Endodermal cell (in vitro differentiated cells): ENCODE results near the gene KDM1B. TPM values are rescaled to one million over a fixed set of nuclear protein-coding genes. Genes with fewer than 3 reads are reported as not detected.
"Not testable (repeated sequence)": the region's sequence is repeated elsewhere in the genome, so short reads cannot be mapped to it uniquely, and the experiment has no call there.

Experiments
- DNase-seq: peaks from one replicate; pipeline ENCODE4 v3.0.0-alpha.2; 2017
- H3K27ac ChIP-seq: 2 replicates; pipeline ENCODE4 v1.5.1; 2013; ENCODE audit warnings: mild to moderate bottlenecking, low read depth, low read length, moderate library complexity
- H3K27me3 ChIP-seq: 2 replicates; pipeline ENCODE4 v1.6.1; 2013; ENCODE audit warnings: mild to moderate bottlenecking, low read length, moderate library complexity; ENCODE audit not compliant: insufficient read depth, control insufficient read depth, poor library complexity, severe bottlenecking
- H3K36me3 ChIP-seq: 2 replicates; pipeline ENCODE4 v1.7.0; 2013; ENCODE audit warnings: mild to moderate bottlenecking, low read length, moderate library complexity; ENCODE audit not compliant: control insufficient read depth, insufficient read depth
- H3K4me1 ChIP-seq: one replicate; pipeline ENCODE4 v1.7.0; 2013; ENCODE audit warnings: low read length; ENCODE audit not compliant: control insufficient read depth, insufficient read depth
- H3K4me3 ChIP-seq: 2 replicates; pipeline ENCODE4 v1.5.1; 2013; ENCODE audit warnings: mild to moderate bottlenecking, low read length, moderate library complexity
- H3K9ac ChIP-seq: 2 replicates; pipeline ENCODE4 v1.6.1; 2013; ENCODE audit warnings: mild to moderate bottlenecking, low read length, moderate library complexity; ENCODE audit not compliant: poor library complexity, severe bottlenecking; ENCODE audit errors: extremely low read depth
- H3K9me3 ChIP-seq: 2 replicates; pipeline ENCODE4 v1.6.1; 2013; ENCODE audit warnings: mild to moderate bottlenecking, low read length, moderate library complexity; ENCODE audit not compliant: control insufficient read depth
- H3K27ac Mint-ChIP-seq: 2 replicates; pipeline ENCODE4 v1.8.0; 2020; ENCODE audit warnings: mixed read lengths
- H3K27me3 Mint-ChIP-seq: 2 replicates; pipeline ENCODE4 v1.8.0; 2021; ENCODE audit warnings: mild to moderate bottlenecking, mixed read lengths; ENCODE audit not compliant: insufficient read depth
- H3K36me3 Mint-ChIP-seq: 2 replicates; pipeline ENCODE4 v1.8.0; 2020; ENCODE audit warnings: low read depth, mixed read lengths
- H3K4me1 Mint-ChIP-seq: 2 replicates; pipeline ENCODE4 v1.8.0; 2020; ENCODE audit warnings: mixed read lengths
- H3K4me3 Mint-ChIP-seq: 2 replicates; pipeline ENCODE4 v1.8.0; 2020; ENCODE audit warnings: mild to moderate bottlenecking, moderate library complexity, mixed read lengths
- H3K9me3 Mint-ChIP-seq: 2 replicates; pipeline ENCODE4 v1.8.0; 2020; ENCODE audit warnings: mild to moderate bottlenecking, mixed read lengths
- CTCF ChIP-seq: fragments of 200-600 bp; sonication (generic); conservative IDR thresholded peaks from 2 replicates; pipeline ENCODE4 v1.5.0; 2021; ENCODE audit warnings: antibody characterized with exemption, mild to moderate bottlenecking
- WGBS, 2 experiments: methylation state at CpG; one replicate each; pipeline versions ENCODE4 v1.1.5 to v1.1.7; 2013; ENCODE audit warnings: missing lambda C conversion rate in 2 of 2, mixed read lengths in 1 of 2; ENCODE audit not compliant: insufficient coverage in 1 of 2, insufficient read length in 1 of 2; 5-methylcytosine and 5-hydroxymethylcytosine counted together
- total RNA-seq, 2 donors: library from RNA; stranded (reverse); fragmentation: NEBNext Ultra II Directional in 1 of 2; extraction: Animal tissue kit (Norgen Biotek cat#: 25700) in 1 of 2; gene quantifications; 2 replicates in 1 of 2; 3 replicates in 1 of 2; pipeline ENCODE4 v1.2.1, GENCODE V29; 2021

Gene KDM1B
- total RNA-seq, 2 donors from 2014 or later = 7.7 to 9.3 TPM

GRCh38 chr6:18147616-18148015, 7.6 kb upstream of the KDM1B start:
- DNase-seq = no peak
- Histone ChIP-seq H3K27ac (no peak overlapping the region), H3K9ac (no peak overlapping the region)

GRCh38 chr6:18148304-18149025, 6.8 kb upstream of the KDM1B start:
- H3K4me3 Mint-ChIP-seq = no peak overlapping the region
- H3K36me3 Mint-ChIP-seq = peaks cover 26% of the 10 kb centered on the region
- H3K9ac ChIP-seq = no peak overlapping the region
- TF ChIP-seq CTCF = no peak
- DNase-seq = no peak
- peaks cover 14% of the 10 kb centered on the region for H3K4me1 Mint-ChIP-seq
- peaks cover 6% of the 10 kb centered on the region for H3K4me1 ChIP-seq
- no peaks in the 10 kb centered on the region for H3K27me3 Mint-ChIP-seq
- no peaks in the 10 kb centered on the region for H3K27me3 ChIP-seq
- no peak overlapping the region for H3K27ac ChIP-seq
- H3K9me3 ChIP-seq = no peaks in the 10 kb centered on the region
- WGBS, 2 experiments = 89 to 100% methylated on average over 2 to 5 of the region's 5 CpGs
- no peaks in the 10 kb centered on the region for H3K9me3 Mint-ChIP-seq
- H3K4me3 ChIP-seq = no peak overlapping the region
- peaks cover 24% of the 10 kb centered on the region for H3K36me3 ChIP-seq
- H3K27ac Mint-ChIP-seq = no peak overlapping the region

More at GRCh38 chr6:18147616-18148015, 7.6 kb upstream of the KDM1B start:
- Mint-ChIP-seq H3K27ac (no peak overlapping the region), H3K27me3 (no peaks in the 10 kb centered on the region), H3K36me3 (peaks cover 34% of the 10 kb centered on the region), H3K9me3 (no peaks in the 10 kb centered on the region), H3K4me3 (no peak overlapping the region), H3K4me1 (peaks cover 6% of the 10 kb centered on the region)
- Histone ChIP-seq H3K4me3 (no peak overlapping the region), H3K36me3 (peaks cover 33% of the 10 kb centered on the region), H3K9me3 (no peaks in the 10 kb centered on the region), H3K4me1 (no peaks in the 10 kb centered on the region), H3K27me3 (no peaks in the 10 kb centered on the region)
- TF ChIP-seq CTCF = no peak
- WGBS, 2 experiments = 100% methylated on average over 1 to 2 of the region's 2 CpGs

GRCh38 chr6:18151391-18151790, 3.8 kb upstream of the KDM1B start:
- H3K9ac ChIP-seq, H3K27ac ChIP-seq, DNase-seq, H3K9me3 ChIP-seq, H3K27me3 Mint-ChIP-seq, H3K27me3 ChIP-seq, H3K4me3 ChIP-seq, H3K4me1 ChIP-seq, H3K27ac Mint-ChIP-seq, H3K4me3 Mint-ChIP-seq, H3K9me3 Mint-ChIP-seq: not testable (repeated sequence)
- H3K36me3 ChIP-seq = peaks cover 14% of the 10 kb centered on the region
- H3K36me3 Mint-ChIP-seq = peaks cover 23% of the 10 kb centered on the region
- peaks cover 27% of the 10 kb centered on the region for H3K4me1 Mint-ChIP-seq
- WGBS, 2 experiments = 93 to 100% methylated on average over 3 of the region's 3 CpGs
